PC-9 (cell line): ENCODE measurements around the gene PRIM2. TPM values are rescaled to one million over a fixed set of nuclear protein-coding genes. Genes with fewer than 3 reads are reported as not detected.
"Not testable (repeated sequence)": the region's sequence is repeated elsewhere in the genome, so short reads cannot be mapped to it uniquely, and the experiment has no call there.

Experiments
- BruUV-seq: library from RNA; stranded (reverse); fragments of 400-500 nt; replicated peaks from 2 replicates; lab custom pipeline; 2021; lab: Mats Ljungman, UMichigan
- CTCF ChIA-PET: fragments of 300-600 bp; sonication (Branson Sonifier 250); formaldehyde crosslinking; loops from one replicate; lab custom pipeline; 2022; ENCODE audit warnings: antibody characterized with exemption; lab: Charles Lee
- POLR2A ChIA-PET: fragments of 300-600 bp; sonication (Branson Sonifier 250); formaldehyde crosslinking; loops from one replicate; lab custom pipeline; 2022; ENCODE audit warnings: antibody characterized with exemption; ENCODE audit not compliant: unreplicated experiment; lab: Charles Lee
- DNase-seq, 2 experiments: peaks; one replicate each; pipeline versions ENCODE4 v3.0.0 to v3.0.0-alpha.2; 2015 to 2022; ENCODE audit warnings: mixed read lengths in 1 of 2
- H2AFZ ChIP-seq: fragments of 200-600 bp; sonication (generic); 2 replicates; pipeline ENCODE4 v1.8.1; 2017; ENCODE audit warnings: antibody characterized with exemption
- H3F3A ChIP-seq: fragments of 200-600 bp; sonication (generic); 2 replicates; pipeline ENCODE4 v1.8.1; 2017; ENCODE audit warnings: antibody characterized with exemption, mild to moderate bottlenecking, low read depth; ENCODE audit not compliant: insufficient read depth
- H3K27ac ChIP-seq: fragments of 200-600 bp; sonication (generic); 2 replicates; pipeline ENCODE4 v1.6.1; 2016; ENCODE audit warnings: mixed run types
- H3K27me3 ChIP-seq: fragments of 200-600 bp; sonication (generic); 2 replicates; pipeline ENCODE4 v1.6.1; 2016; ENCODE audit warnings: low read depth, mixed run types; ENCODE audit not compliant: insufficient read depth
- H3K36me3 ChIP-seq: fragments of 200-600 bp; sonication (generic); 2 replicates; pipeline ENCODE4 v1.6.1; 2016; ENCODE audit warnings: low read depth, mixed run types
- H3K4me1 ChIP-seq: fragments of 200-600 bp; sonication (generic); replicated peaks from 2 replicates; pipeline ENCODE4 v1.6.1; 2016; ENCODE audit warnings: mixed run types; ENCODE audit not compliant: insufficient read depth
- H3K4me2 ChIP-seq: fragments of 200-600 bp; sonication (generic); 2 replicates; pipeline ENCODE4 v1.6.1; 2017; ENCODE audit warnings: mixed run types
- H3K4me3 ChIP-seq: fragments of 200-600 bp; sonication (generic); 2 replicates; pipeline ENCODE4 v1.6.1; 2016; ENCODE audit warnings: mixed run types
- H3K79me2 ChIP-seq: fragments of 200-600 bp; sonication (generic); 2 replicates; pipeline ENCODE4 v1.6.1; 2017; ENCODE audit warnings: low read depth, mixed run types
- H3K9me2 ChIP-seq: fragments of 200-600 bp; sonication (generic); 2 replicates; pipeline ENCODE4 v1.8.1; 2017; ENCODE audit warnings: mild to moderate bottlenecking; ENCODE audit not compliant: insufficient read depth
- H3K9me3 ChIP-seq: fragments of 200-600 bp; sonication (generic); 2 replicates; pipeline ENCODE4 v1.8.1; 2016; ENCODE audit warnings: low read depth; ENCODE audit not compliant: insufficient read depth
- H4K20me1 ChIP-seq: fragments of 200-600 bp; sonication (generic); 2 replicates; pipeline ENCODE4 v1.8.1; 2017; ENCODE audit not compliant: insufficient read depth
- intact Hi-C: fragments of 100-400 bp; cut with micrococcal nuclease; formaldehyde crosslinking; loops from one replicate; pipeline ENCODE4 v1.10.0; 2022; ENCODE audit not compliant: unreplicated experiment
- total RNA-seq: library from RNA; stranded (reverse); gene quantifications from 2 replicates; pipeline ENCODE4 v1.2.3, GENCODE V29; 2021
- TF ChIP-seq, protein P1 (sequence below): fragments of 200-600 bp; sonication (generic); conservative IDR thresholded peaks from 2 replicates; pipeline ENCODE4 v1.6.1; 2017; ENCODE audit warnings: mixed run types, antibody characterized with exemption, mild to moderate bottlenecking, moderate library complexity

PRIM2 gene
- total RNA-seq, 1 experiment from 2014 or later: 33.3 TPM

DNA sequence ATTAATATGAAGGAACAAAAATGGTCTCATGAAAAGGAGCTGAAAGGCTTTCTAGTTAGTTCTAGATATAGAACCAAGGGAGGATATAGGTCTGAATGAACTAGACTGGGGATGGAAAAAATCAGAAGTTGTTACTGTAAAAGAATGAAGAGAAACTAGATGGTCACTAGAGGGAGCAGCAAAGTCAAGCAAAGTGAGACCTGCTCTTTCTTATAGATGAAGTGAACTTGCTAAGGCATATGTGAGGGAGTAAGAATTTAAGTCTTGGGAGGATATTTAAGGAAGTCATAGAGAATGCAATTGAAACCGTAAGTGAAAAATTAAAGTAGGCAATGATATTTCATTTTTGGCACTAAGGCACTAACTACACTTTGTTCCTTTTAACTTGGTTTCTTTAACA lies 218.6 kb downstream of the PRIM2 start:
- CTCF ChIA-PET, H2AFZ ChIP-seq, H4K20me1 ChIP-seq, H3K9me2 ChIP-seq, intact Hi-C loops, H3K4me3 ChIP-seq, H3K36me3 ChIP-seq, DNase-seq, H3K27ac ChIP-seq, POLR2A ChIA-PET, H3K4me1 ChIP-seq, H3K4me2 ChIP-seq, H3F3A ChIP-seq, H3K27me3 ChIP-seq, H3K9me3 ChIP-seq, BruUV-seq, H3K79me2 ChIP-seq: not testable (repeated sequence)
- TF ChIP-seq, protein P1, sequence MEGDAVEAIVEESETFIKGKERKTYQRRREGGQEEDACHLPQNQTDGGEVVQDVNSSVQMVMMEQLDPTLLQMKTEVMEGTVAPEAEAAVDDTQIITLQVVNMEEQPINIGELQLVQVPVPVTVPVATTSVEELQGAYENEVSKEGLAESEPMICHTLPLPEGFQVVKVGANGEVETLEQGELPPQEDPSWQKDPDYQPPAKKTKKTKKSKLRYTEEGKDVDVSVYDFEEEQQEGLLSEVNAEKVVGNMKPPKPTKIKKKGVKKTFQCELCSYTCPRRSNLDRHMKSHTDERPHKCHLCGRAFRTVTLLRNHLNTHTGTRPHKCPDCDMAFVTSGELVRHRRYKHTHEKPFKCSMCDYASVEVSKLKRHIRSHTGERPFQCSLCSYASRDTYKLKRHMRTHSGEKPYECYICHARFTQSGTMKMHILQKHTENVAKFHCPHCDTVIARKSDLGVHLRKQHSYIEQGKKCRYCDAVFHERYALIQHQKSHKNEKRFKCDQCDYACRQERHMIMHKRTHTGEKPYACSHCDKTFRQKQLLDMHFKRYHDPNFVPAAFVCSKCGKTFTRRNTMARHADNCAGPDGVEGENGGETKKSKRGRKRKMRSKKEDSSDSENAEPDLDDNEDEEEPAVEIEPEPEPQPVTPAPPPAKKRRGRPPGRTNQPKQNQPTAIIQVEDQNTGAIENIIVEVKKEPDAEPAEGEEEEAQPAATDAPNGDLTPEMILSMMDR: peak; percentile 50

DNA sequence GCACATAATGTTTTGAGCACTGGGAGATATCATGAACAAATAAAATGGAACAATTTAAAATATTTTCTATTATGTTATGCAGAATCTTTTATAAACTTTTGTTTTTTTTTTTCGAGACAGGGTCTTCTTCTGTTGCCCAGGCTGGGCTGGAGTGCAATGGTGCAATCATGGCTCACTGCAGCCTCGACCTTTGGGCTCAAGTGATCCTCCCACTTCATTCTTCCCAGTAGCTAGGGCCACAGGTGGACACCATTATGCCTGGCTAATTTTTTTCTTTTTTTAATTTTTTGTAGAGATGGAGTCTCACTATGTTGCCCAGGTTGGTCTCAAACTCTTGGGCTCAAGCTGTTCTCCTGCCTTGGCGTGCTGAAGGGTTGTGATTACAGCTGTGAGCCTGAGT lies 220.5 kb downstream of the PRIM2 start:
- H3K4me2 ChIP-seq, H3K79me2 ChIP-seq, intact Hi-C loops, H4K20me1 ChIP-seq, H3K9me3 ChIP-seq, H3K27me3 ChIP-seq, DNase-seq, H3K4me3 ChIP-seq, H3K4me1 ChIP-seq, H3K9me2 ChIP-seq, H3F3A ChIP-seq, H3K27ac ChIP-seq, H2AFZ ChIP-seq, H3K36me3 ChIP-seq, BruUV-seq, POLR2A ChIA-PET, CTCF ChIA-PET: not testable (repeated sequence)

DNA sequence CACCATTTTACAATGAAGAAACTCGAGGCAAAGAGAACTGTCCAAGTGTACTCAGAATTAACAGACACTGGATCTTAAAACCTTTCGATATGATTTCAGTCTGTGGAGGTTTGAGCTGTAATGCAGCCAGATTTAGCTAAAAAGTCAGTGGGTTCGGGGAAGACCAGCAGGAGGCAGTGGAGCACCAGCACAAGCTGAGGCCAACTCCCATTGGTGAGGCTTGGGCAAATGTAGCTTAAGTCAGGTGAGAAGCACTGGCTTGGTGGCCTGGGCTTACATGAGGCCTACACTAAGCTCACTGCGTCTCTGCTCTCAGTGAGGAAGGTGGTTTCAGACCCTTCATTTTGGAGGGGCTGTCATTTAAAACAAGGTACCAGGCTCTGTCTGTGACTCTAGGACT lies 234.5 kb downstream of the PRIM2 start:
- CTCF ChIA-PET, H3K4me1 ChIP-seq, H3F3A ChIP-seq, H4K20me1 ChIP-seq, DNase-seq, intact Hi-C loops, H3K4me3 ChIP-seq, H3K4me2 ChIP-seq, POLR2A ChIA-PET, H3K27me3 ChIP-seq, H3K9me3 ChIP-seq, BruUV-seq, H3K27ac ChIP-seq, H3K9me2 ChIP-seq, H3K36me3 ChIP-seq, H2AFZ ChIP-seq, H3K79me2 ChIP-seq: not testable (repeated sequence)

- H3K27me3 ChIP-seq, DNase-seq, H3K9me3 ChIP-seq, H3K79me2 ChIP-seq, CTCF ChIA-PET, H3K36me3 ChIP-seq, H3F3A ChIP-seq, H2AFZ ChIP-seq, H4K20me1 ChIP-seq, intact Hi-C loops, H3K9me2 ChIP-seq, H3K4me2 ChIP-seq, POLR2A ChIA-PET, H3K4me3 ChIP-seq, H3K4me1 ChIP-seq, H3K27ac ChIP-seq, BruUV-seq: not testable (repeated sequence)
These were observed 240.4 kb downstream of the PRIM2 start for GRCh38 chr6:57557855-57558254.

DNA sequence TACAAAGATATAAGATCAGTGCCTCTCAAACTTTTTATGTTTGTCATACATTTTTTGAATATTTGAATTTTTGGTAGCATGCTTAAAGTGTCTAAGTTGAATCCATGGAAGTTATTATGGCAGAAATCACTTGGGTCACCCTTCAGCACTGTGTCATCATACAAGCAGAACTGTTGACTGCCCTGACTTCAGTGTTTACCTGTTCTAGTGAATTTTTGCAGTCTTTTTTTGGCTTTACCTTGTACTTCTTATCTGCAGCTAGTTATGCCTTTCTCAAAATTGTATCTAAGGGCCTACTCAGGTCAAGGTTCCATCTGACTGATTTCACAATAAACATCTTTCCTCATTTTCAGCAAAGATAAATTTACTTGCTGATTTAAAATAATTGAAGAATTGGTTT lies 241.7 kb downstream of the PRIM2 start:
- H2AFZ ChIP-seq, BruUV-seq, H3K27ac ChIP-seq, H3F3A ChIP-seq, H3K27me3 ChIP-seq, CTCF ChIA-PET, POLR2A ChIA-PET, H3K4me2 ChIP-seq, H3K9me2 ChIP-seq, H3K9me3 ChIP-seq, H3K36me3 ChIP-seq, H3K4me1 ChIP-seq, H4K20me1 ChIP-seq, H3K4me3 ChIP-seq, H3K79me2 ChIP-seq, intact Hi-C loops, DNase-seq: not testable (repeated sequence)

DNA sequence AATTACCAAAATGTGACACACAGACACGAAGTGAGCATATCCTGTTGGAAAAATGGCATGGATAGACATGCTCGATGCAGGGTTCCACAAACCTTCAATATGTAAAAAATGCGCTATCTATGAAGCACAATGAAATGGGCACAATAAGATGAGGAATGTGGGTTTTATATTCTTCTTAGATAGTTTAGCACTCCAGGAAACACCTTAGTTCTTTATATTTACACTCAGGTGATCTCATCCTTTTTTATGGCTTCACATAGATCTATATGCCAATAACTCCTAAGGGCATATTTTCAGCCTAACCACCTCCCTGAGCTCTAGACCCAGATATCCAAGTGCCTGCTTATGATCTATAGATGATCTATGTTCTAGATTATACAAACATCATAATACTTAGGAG lies 244.8 kb downstream of the PRIM2 start:
- H3K9me3 ChIP-seq, BruUV-seq, intact Hi-C loops, H3K4me3 ChIP-seq, H3K79me2 ChIP-seq, POLR2A ChIA-PET, H3K27ac ChIP-seq, H3K9me2 ChIP-seq, H3K36me3 ChIP-seq, H3F3A ChIP-seq, H3K4me2 ChIP-seq, H3K4me1 ChIP-seq, CTCF ChIA-PET, H3K27me3 ChIP-seq, H2AFZ ChIP-seq, DNase-seq, H4K20me1 ChIP-seq: not testable (repeated sequence)

DNA sequence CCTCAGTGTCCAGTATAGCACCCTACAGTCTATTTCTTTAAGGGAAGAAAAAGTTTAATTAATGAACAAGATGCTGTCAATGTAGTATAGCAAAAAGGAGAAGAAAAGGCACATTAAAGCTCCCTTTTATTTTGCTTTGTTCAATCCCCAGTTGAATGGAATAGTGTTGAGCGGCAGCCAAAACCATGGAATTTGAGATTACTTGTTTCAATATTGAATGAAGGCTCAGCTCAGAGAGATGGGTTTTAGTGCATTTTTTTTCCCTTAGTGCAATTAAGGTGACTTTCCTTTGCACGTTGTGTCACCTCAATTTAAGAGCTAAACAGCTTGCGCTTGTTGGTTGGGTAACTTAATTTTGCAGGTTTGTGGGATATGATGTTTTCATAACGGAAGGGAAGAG lies 254.7 kb downstream of the PRIM2 start:
- H3K9me2 ChIP-seq, H3K27me3 ChIP-seq, H3K4me2 ChIP-seq, H4K20me1 ChIP-seq, H3K4me1 ChIP-seq, BruUV-seq, intact Hi-C loops, H2AFZ ChIP-seq, POLR2A ChIA-PET, H3K79me2 ChIP-seq, H3F3A ChIP-seq, H3K9me3 ChIP-seq, DNase-seq, CTCF ChIA-PET, H3K27ac ChIP-seq, H3K36me3 ChIP-seq, H3K4me3 ChIP-seq: not testable (repeated sequence)
